ENCODE data around the gene NTHL1.

Gene NTHL1

DNA sequence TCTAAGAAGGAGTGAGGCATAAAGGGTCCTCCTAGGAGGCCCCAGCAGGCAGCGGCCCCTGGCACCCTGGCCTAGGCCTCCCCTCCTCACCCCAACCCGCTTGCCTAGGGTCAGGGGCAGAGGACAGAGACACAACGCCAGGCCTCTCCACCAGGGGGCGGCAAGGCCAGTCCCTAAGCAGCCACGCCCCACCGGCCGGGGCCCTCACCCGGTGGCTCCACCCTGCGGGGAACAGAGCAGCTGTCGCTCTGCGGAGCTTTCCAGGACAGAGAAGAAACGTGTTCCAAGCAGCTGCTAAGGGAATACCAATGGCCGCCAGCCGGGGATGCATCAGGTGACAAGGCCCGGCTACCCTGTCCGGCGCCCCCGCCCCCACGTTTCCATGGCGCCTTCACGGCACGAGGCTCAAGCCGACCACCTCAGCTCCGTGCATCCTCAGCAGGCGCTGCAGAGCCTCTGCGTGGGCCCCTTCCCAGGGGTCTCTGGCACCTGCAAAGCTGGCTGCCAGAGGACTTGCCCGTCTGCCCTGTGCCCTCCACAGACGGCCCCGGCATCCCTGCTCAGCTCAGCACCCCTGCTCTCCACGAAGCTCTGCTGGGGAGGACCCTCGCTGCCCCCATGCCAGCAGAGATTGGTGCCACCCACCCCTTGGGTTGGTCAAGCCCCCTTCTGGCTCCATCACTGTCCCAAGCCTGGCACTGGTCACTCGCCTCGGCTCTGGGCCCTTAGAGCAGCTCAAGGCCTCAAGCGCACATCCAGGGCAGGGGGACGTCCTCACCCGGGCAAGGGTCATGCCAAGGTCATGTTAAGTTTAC is 43.6 kb downstream of the NTHL1 start:
- TF ChIP-seq, protein P1, sequence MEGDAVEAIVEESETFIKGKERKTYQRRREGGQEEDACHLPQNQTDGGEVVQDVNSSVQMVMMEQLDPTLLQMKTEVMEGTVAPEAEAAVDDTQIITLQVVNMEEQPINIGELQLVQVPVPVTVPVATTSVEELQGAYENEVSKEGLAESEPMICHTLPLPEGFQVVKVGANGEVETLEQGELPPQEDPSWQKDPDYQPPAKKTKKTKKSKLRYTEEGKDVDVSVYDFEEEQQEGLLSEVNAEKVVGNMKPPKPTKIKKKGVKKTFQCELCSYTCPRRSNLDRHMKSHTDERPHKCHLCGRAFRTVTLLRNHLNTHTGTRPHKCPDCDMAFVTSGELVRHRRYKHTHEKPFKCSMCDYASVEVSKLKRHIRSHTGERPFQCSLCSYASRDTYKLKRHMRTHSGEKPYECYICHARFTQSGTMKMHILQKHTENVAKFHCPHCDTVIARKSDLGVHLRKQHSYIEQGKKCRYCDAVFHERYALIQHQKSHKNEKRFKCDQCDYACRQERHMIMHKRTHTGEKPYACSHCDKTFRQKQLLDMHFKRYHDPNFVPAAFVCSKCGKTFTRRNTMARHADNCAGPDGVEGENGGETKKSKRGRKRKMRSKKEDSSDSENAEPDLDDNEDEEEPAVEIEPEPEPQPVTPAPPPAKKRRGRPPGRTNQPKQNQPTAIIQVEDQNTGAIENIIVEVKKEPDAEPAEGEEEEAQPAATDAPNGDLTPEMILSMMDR (IDR thresholded peaks at IDR 0.05; ENCODE audit: low read depth, low read length), result peak; percentile 98
- H3K4me3 ChIP-seq (replicated peaks in 1 of 2; ENCODE audit: low read depth in 2 of 2, low read length in 2 of 2), result peak overlapping the region in 1 of 2 donors; percentile 4
- peak; percentile 87 for DNase-seq (ENCODE audit: low read depth in 2 of 2)

DNA sequence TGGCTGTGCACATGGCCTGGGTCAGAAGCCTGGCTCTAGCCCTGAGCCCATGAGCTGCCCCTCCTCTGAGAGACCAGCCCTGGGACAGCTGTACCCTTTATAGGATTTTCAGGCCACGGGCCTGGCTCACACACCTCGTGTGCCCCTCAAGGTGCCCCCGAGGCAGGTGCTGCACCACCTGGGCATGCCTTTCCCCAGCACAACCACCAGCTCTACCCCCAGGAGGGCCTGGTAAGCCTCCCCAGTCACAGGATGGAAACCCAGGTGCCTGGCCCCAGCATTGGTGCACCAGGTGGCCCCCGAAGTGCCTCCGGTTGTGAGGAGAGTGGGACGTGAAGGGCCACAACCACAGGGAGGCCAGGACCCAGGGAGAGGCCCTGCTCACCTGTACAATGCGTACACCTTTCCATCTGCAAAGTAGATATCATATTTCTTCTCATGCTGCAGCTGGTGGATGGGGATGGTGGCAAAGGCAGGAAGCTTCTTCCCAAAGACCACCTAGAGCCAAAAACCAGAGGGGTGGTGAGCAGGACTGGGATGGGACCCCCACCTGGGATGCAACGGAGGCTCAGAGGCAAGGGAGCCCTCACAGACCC is 44.3 kb downstream of the NTHL1 start:
- no peak overlapping the region for H3K4me3 ChIP-seq (replicated peaks in 1 of 2; ENCODE audit: low read depth in 2 of 2, low read length in 2 of 2)
- TF ChIP-seq, protein P1 (IDR thresholded peaks at IDR 0.05; ENCODE audit: low read depth, low read length), result no peak
- no peak for DNase-seq (ENCODE audit: low read depth in 2 of 2)

DNA sequence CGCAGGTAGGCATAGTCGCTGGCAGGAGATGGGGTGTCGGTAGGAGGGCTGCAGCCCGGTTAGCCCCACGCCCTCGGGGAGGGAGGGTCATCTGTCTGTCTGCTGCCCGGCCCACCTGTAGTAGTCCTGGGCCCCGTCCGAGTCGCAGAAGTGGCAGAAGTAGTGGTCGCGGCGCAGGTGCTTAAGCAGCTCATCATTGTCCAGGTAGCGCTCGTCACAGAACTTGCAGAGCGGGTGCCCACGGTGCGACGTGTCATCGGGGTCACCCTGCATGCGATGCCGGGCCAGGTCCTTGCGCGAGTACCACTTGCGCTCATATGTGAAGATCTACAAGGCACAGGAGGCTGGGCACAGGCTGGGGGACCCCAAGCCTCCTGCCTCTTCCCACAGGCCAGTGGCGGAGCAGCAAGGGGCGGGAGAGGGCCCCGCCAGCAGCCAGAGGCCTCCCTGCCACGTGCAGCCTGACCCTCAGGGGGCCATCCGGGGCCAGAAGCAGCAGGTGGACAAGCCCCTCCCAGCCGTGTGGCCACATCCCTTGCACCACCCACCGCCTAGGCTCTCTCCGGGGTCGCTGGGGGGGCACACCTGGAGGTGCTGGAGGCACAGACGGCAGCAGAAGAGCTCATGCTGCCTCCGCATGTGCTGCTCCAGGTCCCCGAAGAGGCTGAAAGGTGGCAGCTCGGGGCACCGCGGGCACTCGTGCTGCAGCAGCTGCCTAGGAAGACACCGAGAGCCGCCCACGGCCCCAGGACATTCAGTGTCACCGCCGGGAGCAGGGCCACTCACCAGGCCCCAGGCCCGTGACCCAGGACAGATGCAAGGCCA is 45.0 kb downstream of the NTHL1 start:
- TF ChIP-seq, protein P1 (IDR thresholded peaks at IDR 0.05; ENCODE audit: low read depth, low read length), result no peak
- no peak overlapping the region for H3K4me3 ChIP-seq (replicated peaks in 1 of 2; ENCODE audit: low read depth in 2 of 2, low read length in 2 of 2)
- DNase-seq (ENCODE audit: low read depth in 2 of 2), result no peak

DNA sequence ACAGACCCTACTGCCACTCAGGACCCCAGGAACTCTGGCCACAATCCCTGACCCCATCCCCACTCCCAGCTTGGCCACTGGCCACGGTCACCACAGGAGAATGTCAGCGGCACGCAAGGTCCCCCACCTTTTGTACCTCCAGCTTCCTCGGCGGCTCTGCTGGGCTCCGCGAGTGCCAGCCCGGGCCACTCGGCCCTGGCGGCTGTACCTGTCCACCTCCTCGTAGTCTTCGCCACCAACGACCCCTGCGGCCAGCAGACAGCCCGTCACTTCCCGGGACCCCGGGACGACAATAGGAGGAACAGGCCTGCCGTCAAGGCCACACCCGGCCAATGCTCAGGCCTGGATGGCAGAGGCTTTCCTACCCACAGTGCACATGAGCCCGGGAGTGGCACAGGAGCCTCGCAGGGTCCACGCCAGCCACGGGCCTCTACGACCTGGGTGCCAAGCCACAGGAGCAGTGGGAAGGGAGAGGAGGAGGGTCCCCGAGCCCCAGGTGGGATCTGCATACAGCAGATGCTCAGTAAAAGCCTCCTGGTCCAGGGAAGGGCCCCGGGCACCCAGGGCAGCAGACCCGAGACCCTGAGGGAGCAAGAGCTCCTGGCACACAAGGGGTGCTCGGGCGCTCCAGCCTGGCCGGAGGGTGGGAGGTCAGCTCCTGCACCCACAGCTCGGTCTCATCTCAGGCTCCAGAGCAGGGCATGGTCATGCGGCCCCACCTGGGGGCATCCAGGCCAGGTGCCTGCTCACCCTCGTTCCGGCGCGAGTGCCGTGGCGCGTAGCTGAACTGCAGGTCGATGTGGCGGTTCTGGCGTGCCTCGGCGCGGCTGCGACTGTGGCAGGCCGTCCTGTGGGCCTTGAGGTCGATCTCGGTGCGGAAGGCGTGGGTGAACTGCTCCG is 45.9 kb downstream of the NTHL1 start:
- no peak for DNase-seq (ENCODE audit: low read depth in 2 of 2)
- TF ChIP-seq, protein P1 (IDR thresholded peaks at IDR 0.05; ENCODE audit: low read depth, low read length), result no peak
- H3K4me3 ChIP-seq (replicated peaks in 1 of 2; ENCODE audit: low read depth in 2 of 2, low read length in 2 of 2), result no peak overlapping the region

DNA sequence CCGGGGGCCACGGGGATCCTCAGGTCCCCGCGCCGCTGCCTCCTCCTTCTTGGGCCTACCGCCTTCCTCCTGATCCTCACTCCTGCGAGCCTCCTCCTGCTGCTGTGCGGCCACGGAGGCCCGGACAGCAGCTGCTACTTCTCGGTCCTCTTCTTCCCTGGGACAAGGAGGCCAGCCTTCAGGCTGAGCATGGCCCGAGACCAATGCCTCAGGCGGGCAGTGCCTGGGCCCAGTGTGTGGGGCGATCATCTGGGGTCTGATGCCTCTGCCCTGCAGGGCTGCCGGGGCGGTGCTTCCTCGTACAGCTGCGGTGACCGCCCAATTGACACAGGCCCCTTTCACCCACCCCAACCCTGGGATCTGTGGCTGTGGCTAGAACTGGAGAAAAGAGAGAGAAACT is 46.6 kb downstream of the NTHL1 start:
- H3K4me3 ChIP-seq (replicated peaks in 1 of 2; ENCODE audit: low read depth in 2 of 2, low read length in 2 of 2), result no peak overlapping the region
- DNase-seq (ENCODE audit: low read depth in 2 of 2), result no peak
- TF ChIP-seq, protein P1 (IDR thresholded peaks at IDR 0.05; ENCODE audit: low read depth, low read length), result no peak

Data from cardiac fibroblast (primary cell).